Endometrium (tissue), 2 donors: ENCODE measurements around the gene SFXN3.
"Not testable (repeated sequence)": the region's sequence is repeated elsewhere in the genome, so short reads cannot be mapped to it uniquely, and the experiment has no call there.

Experiments
- FAIRE-seq: peaks from 2 replicates; lab custom pipeline; 2012; peaks lifted over from hg19 to GRCh38; lab: Jason Lieb, UNC
- donor health status: control.
- donor health status: control.

Gene SFXN3

DNA sequence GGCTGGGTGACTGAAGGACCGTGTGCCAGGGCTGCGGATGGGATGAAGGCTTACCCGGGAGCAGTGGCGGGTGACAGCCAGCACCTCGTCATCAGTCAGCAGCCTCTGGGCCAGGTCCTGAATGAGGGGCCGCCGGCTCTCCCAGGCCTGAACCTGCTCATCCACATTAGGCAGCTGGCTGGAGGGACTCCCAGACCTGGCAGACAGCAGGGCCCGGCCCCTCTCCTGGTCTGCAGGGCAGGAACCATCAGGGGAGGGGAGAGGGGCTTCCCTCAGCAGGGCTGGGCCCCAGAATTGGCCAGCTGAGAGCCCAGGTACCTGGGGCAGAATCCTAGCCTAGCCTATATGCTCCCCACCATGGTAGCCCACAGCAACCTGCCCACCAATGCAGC, 15.5 kb upstream of the SFXN3 start:
- FAIRE-seq: no peak

DNA sequence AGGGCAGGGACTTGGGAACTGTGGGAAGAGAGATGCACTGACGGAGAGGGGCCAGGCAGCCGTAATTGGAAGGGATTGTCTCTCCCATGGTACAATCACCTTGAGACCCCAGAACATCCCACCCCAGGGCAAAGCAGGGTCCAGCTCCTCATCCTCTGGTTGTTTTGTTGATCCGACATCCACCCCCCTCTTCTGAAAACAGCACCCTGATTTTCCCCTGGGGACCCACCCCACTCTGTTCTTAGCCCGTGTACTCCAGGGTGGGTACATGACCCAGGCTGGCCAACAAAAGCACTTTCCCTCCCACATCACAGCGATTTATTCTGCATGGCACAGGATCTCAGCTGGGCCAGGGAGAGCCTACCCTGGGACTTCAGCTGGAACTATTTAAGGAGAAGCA, 14.2 kb upstream of the SFXN3 start:
- FAIRE-seq: no peak

DNA sequence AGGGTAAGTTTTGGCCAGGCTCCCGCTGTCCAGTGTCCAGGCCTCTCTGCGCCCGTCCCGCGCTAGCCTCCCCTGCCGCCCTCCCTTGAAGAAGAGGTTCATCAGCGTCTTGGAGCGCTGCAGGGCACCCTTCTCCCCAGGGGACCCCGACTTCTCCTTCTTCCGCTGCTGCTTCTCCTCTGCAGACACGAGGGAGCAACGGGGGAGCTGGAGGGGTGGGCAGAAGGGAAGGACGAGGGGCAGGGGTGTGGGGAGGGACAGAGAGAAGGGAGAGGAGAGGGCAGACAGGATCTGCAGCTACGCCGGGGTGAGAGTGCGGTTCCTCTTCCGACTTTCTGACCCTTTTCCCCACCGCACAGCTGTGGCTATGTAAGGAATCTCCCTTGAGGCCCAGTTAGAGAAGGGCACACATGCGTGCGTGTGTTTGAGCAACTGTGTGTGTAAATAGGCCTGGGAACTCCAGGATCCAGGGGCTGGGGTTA, 12.9 kb upstream of the SFXN3 start:
- no peak for FAIRE-seq

DNA sequence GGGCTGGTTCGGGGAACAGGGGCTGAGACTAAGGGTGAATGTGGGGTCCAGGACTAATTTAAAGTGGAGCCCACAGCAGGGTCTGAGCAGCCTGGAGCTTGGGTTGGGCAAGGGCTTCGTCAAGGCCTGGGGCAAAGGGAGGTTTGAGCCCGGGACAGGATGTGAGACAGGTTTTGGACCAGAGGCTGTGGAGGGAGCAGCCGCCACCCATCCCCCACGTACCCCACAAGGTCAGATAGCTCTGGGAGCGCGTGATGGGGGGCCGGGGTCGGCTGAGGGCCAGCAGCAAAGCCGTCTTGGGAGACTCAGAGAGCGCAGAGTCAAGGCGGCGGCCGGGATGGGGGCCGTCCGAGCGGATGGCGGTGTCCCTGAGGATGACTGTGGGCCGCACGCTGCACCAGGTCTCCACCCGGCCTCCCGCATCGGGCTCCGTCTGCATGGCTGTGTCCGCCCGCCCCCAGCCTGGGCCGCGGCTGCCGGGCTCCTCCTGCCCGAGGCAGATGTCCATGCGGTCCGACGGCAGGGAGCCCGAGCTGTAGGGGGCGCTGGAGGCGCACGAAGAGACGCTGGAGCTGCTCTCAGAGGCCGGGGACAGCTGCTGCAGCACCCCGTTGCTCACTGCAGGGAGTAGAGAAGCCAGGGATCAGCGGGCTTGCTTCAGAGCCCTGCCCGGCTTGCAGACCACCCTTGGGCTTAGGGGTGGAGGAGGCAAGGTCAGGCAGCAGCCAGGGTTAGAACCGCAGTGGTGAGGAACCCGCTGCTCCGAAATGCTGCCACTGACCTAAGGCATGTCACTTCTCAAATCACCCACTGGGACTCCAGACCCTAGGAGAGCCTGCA, 12.2 kb upstream of the SFXN3 start:
- no peak for FAIRE-seq

DNA sequence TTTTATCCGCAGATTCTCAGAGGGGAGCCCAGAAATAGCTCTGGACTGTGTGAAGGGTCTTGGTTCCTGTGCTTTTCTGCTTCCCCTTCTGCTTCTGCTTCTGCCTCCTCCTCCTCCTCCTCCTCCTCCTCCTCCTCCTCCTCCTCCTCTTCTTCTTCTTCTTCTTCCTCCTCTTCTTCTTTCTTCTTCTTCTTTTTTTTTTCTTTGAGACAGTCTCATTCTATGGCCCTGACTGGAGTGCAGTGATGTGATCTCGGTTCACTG, 11.7 kb upstream of the SFXN3 start:
- FAIRE-seq: no peak

DNA sequence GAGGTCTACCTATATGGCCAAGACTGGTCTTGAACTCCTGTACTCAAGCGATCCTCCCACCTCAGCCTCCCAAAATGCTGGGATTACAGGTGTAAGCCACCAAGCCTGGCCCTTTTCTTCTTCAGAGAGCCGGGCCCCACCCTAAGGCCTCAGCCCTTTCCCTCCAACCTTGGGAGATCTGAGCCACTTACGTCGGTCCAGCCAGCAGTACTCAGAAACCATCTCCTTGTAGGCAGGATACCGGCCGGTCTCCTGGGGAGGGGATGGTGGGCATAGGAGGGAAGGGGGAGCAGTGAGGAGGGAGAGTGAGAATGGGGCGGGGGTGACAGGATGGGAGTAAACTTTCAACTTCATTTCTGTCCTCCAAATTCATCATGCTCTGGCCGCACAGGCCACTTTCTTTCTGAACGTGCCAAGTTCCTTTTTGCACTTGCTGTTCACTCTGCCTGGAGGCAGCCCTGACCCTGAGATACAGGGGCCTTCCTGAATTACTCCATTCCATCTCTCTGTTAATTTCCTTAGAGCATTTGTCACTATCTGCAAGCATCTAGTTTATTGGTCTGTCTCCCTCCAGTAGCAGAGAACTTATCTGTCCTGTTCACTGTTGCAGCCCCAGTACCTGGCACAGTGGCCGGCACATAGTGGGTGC, 10.5 kb upstream of the SFXN3 start:
- FAIRE-seq: no peak

DNA sequence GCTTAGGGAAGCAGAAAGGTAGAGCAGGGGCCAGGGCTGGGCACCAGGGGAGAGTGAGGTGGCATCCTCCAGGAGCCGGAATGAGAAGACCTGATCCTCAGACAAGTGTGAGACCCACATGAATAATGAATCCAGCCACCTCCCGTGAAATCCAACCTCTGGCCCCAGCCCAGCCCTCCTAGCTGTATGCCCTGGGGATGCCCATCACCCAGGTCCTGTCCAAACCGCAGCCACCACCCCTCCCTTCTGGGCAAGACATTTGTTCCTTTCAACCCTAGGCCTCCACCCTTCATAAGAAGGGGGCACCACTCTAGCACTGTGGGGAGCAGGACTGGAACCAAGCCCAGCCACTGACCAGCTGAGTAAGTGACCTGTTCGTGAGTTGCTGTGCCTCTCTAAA, 9.8 kb upstream of the SFXN3 start:
- FAIRE-seq: no peak

DNA sequence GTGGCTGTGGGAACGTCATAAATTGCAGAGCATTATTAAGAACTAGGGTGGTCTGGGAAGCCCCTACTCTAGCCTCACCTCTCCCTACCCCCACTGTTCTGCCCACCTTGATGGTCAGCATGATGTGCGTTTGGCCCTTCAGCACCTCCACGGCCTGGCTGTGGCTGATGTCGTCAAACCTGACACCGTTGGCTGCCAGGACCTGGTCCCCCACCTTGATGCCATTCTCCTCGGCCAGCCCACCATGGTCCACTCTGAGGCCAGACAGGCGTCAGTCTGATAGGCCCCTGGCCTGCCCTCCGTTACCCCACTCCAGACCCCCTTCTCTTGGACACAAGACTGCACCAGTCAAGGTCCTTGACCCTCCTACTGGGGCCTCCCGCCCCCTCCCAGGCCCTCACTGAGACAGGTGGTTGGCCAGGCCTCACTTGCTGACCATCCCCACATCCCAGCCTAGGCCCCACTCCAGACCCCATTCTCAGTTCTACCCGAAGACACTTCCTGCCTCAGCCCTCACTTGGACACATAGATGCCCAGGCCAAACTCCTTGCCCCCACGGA, 9.3 kb upstream of the SFXN3 start:
- no peak for FAIRE-seq

DNA sequence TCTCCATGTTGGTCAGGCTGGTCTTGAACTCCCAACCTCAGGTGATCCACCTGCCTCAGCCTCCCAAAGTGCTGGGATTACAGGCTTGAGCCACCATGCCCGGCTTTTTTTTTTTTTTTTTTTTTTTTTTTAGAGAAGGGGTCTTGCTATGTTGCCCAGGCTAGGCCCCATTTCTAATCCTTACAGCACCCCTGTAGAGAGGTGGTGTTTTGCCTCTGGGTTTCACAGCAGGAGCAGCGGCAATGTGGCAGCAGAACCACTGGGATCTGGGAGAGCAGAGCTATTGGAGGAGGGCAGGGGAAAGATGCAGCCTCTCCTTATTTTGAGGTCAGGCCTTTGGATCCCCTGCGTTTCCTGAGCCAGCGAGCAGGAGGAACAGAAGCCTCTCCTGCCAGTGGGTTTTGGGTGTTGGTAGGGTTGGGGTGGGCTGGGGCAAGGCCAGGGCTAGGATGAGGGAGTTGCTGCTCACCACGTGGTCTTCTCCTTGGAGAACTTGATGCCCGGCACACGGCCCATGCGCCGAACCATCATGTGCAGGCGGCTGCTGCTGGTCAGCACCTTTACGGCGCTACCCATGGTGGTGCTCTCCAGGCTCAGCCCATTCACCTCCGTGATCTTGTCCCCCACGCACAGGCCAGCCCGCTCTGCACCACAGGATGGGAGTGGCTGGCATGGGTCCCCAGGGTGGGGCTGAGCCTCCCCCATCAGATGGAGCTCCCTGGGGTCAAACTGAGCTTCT, 7.9 kb upstream of the SFXN3 start:
- no peak for FAIRE-seq

DNA sequence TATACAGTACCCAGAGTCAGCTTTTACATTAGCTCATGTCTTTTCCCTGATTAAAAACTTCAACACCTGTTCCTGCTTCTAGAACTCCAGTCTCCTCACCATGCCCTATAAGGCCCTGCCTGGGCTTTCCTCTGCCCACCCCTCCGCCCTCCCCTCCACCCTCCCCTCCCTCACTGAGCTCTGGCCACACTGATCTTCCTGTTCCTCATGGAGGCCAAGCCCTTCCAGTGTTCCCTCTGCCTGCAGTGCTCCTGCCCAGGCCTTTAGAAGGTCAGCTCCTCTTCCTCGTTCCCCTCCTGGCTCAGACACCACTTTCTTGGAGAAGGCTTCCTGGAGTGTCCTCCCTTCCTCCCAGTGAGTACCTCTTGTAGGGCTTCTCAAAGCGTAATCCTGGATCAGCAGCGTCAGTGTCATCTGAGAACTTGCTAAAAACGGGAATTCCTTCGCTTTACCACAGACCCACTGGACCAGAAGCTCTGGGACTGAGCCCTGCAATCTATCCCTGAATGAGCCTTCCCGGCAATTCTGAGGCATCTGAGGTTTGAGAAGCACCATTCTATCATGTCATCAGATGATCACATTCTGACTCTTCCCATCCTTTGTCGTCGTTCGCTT, 3.8 kb upstream of the SFXN3 start:
- FAIRE-seq: no peak

DNA sequence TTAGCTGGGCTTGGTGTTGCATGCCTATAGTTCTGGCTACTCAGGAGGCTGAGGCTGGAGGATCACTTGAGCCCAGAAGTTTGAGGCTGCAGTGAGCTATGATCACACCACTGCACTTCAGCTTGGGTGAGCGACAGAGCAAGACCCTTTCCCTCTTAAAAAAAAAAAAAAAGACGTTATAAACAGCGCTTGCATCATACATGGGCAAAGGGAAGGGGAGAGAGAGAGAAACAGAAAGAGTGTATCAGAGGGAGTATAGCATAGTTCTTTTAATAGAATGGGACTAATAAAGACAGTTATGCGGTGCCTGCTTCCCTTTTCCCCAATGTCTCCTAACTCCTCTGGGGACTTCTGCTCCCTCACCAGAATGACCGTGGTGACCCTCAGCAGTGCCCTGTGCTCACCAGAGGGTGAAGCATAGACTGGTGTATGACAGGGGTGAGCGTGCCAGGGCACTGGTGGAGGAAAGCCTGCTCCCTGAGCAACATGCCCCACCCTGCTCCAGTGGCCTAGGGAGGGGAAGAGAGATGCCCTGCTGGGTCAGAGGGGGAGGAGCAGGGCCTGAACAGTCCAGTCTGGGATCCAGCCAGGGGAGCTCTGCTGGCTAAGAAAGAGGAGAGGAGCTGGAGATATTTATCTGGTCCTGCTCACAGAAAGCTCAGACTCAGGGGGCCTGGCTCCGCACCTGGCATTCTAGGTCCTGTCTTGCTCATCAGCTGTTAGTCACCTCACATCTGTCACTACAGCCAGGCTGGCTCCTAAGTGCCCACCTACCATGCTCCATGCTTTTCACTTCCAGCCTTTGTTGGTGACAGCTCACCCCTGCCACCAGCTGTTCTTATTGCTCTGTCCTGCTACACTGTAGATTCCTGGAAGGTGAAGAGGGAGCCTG, 2.3 kb upstream of the SFXN3 start:
- FAIRE-seq: no peak

DNA sequence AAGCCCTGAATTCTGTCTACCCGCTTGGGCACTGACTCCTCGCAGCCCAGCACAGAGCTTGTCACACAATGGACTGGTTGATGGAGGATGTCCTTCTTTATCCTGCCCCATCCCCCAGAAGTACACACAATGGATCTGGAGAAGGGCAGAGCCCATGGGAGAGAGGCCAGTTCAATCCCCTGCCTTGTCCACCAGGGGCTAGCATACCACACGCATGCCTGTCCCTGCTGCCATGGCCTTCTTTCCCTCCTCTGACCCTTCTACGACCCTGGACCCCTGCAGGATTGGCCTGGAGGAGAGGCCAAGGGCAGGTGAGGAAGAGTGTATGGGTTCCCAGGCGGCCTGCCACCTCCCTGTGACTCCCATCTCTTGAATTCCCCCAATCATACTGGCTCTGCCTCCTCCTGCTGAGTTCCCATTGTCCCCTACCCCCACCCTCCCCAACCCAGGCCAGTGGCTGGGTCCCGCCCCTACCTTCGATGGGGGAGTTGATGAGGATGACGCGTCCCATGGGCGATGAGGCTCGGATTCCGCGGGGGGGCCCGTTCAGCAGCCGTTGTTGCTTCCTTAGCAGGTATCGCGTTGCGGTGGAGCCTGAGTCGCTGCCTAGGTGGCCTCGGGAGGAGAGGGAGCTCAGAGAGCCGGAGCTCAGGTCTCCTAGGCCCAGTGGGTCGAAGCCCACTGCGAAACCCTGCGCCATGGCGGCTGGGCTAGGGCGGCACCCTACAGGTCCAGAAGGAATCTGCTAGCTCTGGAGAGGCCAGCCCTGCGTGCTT, 1.3 kb upstream of the SFXN3 start:
- no peak for FAIRE-seq

DNA sequence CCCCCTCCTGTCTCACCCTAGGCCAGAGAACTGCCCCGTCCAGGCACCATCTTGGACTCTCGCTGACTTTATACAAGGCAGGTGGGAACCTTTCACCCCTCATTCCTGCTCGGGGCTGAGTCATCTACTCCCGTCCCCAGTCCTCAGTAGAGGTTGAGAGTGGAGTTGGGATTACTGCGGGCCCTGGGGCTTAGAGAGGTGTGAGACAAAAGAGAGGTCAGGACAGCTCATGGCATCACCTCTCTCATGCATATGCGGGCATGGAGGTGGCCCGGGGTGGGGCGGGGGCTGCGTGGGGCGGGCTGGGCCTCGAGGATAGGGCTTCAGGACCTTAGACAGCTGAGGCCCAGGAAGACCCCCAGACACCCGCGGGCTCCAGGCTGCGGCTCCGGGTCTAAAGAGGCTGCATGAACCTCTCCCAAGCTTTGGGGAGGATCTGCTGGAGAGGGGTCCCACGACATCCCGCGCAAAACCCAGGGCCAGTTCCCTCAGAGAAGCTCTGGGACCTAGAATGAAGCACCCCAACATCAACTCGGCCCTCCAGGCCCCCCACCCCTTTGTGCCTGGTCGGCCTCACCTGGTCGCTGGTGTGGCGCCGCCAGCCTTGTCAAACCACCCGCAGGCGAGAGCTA, 422 bp upstream of the SFXN3 start:
- no peak for FAIRE-seq

DNA sequence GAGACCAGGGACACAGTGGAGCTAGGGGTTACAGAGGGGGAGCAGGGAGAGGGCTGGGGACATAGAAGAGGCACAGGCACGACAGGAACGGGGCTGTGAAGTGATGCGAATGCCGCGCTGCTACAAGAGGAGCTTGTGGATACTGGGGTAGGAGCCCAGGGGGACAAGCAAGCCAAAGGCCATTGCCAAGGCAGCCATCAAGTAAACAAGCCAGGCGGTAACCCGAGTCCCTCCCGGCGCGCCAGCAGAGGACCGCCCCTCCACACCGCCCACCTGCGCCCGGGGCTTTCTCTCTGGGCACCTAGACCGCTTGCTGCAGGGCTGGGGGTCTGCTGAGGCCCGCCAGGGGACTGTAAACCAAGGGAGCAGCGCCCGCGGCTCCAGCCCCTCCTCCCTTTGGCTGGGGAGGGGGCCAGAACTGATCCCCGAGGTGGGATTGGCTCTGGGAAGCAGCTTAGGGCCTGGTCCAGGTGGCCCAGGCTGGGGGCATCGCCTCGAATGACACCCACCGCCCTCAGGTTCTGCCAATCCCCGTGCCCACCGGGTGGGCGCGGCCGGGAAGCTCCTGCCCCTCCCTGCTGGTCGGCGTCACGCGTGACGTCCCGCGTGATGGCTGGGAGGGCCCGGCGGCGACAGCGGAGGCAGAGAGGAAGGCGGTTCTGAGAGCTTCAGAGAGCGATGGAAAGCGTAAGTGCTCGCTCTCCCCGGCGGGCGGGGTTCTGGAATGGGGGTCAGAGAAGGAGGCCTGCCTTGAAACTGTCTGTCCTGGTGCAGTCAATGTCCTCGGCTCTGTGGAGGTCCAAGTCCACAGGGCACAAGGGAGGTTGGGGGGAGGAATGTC, 982 bp downstream of the SFXN3 start:
- no peak for FAIRE-seq

DNA sequence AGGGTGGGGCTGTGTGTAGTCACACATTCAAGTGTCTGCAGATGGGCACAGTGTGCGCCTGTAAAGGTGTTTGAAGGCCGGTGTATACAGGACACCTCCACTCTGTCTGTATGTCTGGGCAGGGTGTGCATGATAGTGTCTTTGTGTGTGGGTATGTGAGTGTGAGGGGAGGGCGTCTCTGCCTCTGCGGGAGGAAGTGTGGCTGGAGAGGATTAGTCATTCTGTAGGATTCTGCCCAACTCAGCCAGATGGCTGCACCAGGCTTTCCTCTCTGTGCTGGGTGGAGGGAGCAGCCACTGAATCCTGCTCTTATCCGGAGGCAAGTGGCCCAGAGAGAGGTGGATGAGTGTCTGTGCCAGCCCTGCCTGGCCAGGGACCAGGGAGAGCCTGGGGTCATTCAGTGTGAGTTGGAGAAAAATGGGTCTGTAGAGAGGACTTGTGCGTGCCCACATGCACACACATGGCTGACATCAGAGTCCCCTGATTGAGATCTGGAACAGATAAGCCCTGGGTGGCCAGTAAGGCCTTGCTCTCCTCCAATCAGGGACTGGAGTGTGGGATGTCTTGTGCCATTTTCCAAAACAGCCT, 1.7 kb downstream of the SFXN3 start:
- FAIRE-seq: no peak

DNA sequence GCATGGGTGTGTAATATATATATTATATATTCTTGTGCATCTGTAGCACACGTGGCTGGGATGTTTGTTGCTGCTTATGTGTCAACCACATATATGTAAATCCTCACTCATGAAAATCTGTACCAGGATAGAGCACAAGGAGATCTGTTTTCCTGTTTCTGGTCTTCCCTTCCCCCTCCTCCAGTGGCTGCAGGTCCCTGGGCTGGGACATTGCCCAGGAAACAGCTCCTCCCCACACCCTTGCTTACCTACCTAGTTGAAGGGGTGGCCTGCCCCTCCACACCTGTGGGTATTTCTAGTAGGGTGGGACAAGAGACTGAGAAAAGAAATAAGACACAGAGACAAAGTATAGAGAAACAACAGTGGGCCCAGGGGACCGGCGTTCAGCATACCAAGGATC, 2.2 kb downstream of the SFXN3 start:
- FAIRE-seq: no peak

DNA sequence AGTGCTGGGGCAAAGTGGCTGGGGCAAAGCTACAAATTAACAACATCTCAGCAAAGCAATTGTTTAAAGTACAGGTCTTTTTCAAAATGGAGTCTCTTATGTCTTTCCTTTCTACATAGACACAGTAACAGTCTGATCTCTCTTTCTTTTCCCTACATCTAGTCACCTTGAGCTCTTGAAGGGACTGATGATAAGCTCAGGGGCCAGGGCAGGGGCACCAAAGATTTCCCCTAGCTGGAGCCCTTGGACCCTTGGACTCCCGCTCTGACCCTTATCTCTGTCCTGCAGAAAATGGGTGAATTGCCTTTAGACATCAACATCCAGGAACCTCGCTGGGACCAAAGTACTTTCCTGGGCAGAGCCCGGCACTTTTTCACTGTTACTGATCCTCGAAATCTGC, 3.4 kb downstream of the SFXN3 start:
- FAIRE-seq: not testable (repeated sequence)

DNA sequence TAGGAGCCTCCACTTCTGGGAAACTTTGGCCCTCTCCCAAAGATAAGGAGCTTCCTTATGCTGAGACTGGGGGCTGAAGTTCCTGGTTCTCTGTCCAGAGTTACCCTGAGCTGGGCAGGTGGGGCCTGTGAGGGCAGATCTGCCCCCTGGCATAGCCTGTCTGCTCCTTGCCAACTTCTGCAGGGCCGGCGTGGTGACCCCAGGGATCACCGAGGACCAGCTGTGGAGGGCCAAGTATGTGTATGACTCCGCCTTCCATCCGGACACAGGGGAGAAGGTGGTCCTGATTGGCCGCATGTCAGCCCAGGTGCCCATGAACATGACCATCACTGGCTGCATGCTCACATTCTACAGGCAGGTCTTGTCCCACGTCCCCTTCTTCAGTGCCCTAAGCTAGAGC, 4.3 kb downstream of the SFXN3 start:
- FAIRE-seq: no peak
